Measurements from ENCODE around the gene TLR10. TPM values are rescaled to one million over a fixed set of nuclear protein-coding genes. Genes with fewer than 3 reads are reported as not detected.

The TLR10 gene, protein sequence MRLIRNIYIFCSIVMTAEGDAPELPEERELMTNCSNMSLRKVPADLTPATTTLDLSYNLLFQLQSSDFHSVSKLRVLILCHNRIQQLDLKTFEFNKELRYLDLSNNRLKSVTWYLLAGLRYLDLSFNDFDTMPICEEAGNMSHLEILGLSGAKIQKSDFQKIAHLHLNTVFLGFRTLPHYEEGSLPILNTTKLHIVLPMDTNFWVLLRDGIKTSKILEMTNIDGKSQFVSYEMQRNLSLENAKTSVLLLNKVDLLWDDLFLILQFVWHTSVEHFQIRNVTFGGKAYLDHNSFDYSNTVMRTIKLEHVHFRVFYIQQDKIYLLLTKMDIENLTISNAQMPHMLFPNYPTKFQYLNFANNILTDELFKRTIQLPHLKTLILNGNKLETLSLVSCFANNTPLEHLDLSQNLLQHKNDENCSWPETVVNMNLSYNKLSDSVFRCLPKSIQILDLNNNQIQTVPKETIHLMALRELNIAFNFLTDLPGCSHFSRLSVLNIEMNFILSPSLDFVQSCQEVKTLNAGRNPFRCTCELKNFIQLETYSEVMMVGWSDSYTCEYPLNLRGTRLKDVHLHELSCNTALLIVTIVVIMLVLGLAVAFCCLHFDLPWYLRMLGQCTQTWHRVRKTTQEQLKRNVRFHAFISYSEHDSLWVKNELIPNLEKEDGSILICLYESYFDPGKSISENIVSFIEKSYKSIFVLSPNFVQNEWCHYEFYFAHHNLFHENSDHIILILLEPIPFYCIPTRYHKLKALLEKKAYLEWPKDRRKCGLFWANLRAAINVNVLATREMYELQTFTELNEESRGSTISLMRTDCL
- 10 to 100 TPM; 29.6 to 70.1 (median 42.0) TPM for total RNA-seq
- polyA plus RNA-seq: 10 to 100 TPM; 46.2 to 81.4 (median 68.1) TPM
- long read RNA-seq, donor 1, partial matches to known transcripts: 0 of 3 reads
- long read RNA-seq, donor 1, other reads (novel, unspliced or antisense): 0 of 3 reads
- long read RNA-seq, donor 2, partial matches to known transcripts: 0 of 7 reads
- long read RNA-seq, donor 2, other reads (novel, unspliced or antisense): 0 of 7 reads

DNA sequence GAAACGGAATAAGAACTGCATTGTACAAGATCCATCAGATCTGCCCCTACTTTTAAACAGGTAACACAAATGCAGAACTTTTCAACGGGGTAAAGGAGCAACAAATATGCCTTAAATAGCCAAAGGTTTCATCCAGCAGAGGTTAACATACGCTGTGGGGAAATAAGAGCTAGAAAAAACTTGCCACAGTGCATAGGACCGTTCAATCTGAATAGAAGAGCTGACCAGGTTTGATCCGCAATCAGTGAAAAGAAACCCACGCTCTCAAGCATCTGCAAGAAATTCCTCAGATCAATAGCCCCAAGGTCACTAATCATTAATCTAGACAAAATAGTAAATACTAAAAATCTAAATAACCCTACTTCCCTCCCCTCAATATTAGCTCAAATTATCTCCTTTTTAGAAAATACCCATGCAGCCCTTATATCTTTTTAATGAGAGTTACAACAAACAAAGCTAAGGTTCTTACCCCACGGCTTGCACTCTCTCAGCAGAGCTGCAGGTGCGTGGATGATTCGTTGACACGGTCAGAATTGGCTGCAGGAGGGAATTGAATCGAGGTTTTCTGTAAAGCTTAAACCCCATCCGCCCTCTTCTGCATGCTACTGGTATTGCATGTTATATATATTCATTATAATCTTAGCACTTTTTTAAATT is at the start of gene TLR10:
TSS of gene TLR10 (minus strand) at position 539 of the 657 bp plus-strand sequence. CDS start 7,400 bp downstream, outside the sequence.
- Histone ChIP-seq H3K27ac (peak within 1 kb of the TSS in 7 of 8 donors; percentile 10 to 90 (median 75)), H3K9me3 (peaks cover 0 to 6% (median 0%) of the 10 kb centered on the region in 8 donors), H3K27me3 (replicated peaks in 1 of 7) (no peaks in the 10 kb centered on the region), H3K4me3 (peak within 1 kb of the TSS; percentile 15 to 68 (median 39)), H3K36me3 (peaks cover 0 to 9% (median 0%) of the 10 kb centered on the region in 6 donors), H3K4me1 (peaks cover 0 to 83% (median 23%) of the 10 kb centered on the region in 6 donors)
- 29 to 33% (median 31%) methylated on average over 12 of the region's 12 CpGs for WGBS, 5 donors
- intact Hi-C loops (cut with DNase I; ENCODE audit: low total_unique reads): no loop called here
- no peak for DNase-seq
- TF ChIP-seq, protein P1, sequence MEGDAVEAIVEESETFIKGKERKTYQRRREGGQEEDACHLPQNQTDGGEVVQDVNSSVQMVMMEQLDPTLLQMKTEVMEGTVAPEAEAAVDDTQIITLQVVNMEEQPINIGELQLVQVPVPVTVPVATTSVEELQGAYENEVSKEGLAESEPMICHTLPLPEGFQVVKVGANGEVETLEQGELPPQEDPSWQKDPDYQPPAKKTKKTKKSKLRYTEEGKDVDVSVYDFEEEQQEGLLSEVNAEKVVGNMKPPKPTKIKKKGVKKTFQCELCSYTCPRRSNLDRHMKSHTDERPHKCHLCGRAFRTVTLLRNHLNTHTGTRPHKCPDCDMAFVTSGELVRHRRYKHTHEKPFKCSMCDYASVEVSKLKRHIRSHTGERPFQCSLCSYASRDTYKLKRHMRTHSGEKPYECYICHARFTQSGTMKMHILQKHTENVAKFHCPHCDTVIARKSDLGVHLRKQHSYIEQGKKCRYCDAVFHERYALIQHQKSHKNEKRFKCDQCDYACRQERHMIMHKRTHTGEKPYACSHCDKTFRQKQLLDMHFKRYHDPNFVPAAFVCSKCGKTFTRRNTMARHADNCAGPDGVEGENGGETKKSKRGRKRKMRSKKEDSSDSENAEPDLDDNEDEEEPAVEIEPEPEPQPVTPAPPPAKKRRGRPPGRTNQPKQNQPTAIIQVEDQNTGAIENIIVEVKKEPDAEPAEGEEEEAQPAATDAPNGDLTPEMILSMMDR (IDR thresholded peaks at IDR 0.05 in 8 of 11, conservative IDR thresholded peaks at IDR 0.05 in 3 of 11): peak; percentile 56 to 82 (median 74)
- peak in 1 of 3 donors; percentile 77 for TF ChIP-seq POLR2AphosphoS5 (IDR thresholded peaks at IDR 0.05)
- TF ChIP-seq POLR2A (IDR thresholded peaks at IDR 0.05): peak in 1 of 3 donors; percentile 39

DNA sequence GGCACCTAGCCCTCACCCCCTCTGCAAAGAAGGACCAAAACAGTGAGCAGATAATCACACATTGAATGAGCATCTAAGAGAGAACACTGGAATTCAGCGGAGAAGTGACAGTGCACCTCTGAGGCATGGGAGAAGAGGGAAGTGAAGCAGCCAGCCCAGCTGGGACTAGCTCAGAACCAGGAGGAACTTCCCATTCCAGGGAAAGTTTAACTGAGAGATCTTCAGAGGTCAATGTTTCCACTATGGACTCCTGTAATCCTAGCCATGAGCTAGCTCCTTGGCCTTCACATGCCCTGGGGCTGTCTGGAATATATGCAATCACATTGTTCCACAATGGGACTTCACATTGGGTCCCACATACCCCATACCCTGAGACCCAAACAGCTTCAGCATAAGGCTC is 49.4 kb upstream of the TLR10 start:
- peaks cover 0 to 38% (median 37%) of the 10 kb centered on the region in 8 donors for H3K9me3 ChIP-seq

DNA sequence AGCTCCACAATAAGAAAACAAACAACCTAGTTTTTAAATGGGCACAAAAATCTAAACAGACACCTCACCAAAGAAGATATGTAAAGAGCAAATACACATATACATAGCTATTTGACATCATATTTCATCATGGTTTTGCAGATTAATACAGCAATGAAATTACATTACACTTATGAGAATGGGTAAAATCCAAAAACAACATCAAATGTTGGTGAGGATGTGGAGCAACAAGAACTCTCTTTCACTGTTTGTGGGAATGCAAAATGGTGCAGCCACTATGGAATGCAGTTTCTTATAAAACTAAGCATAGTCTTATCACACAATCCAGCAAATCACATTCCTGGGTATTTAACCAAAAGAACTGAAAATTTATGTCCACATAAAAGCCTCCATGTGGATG is 48.9 kb upstream of the TLR10 start:
- no peak overlapping the region for H3K27ac ChIP-seq
- peaks cover 0 to 15% (median 0%) of the 10 kb centered on the region in 6 donors for H3K4me1 ChIP-seq
- H3K36me3 ChIP-seq: peaks cover 0 to 65% (median 11%) of the 10 kb centered on the region in 6 donors
- peaks cover 0 to 33% (median 31%) of the 10 kb centered on the region in 8 donors for H3K9me3 ChIP-seq
- no peaks in the 10 kb centered on the region for H3K27me3 ChIP-seq (replicated peaks in 1 of 7)
- no peak overlapping the region for H3K4me3 ChIP-seq
- no peak for DNase-seq
- intact Hi-C loops (cut with DNase I; ENCODE audit: low total_unique reads): no loop called here
- no peak for TF ChIP-seq POLR2AphosphoS5 (IDR thresholded peaks at IDR 0.05)
- TF ChIP-seq POLR2A (IDR thresholded peaks at IDR 0.05): no peak
- TF ChIP-seq, protein P1 (IDR thresholded peaks at IDR 0.05 in 8 of 11, conservative IDR thresholded peaks at IDR 0.05 in 3 of 11): no peak

More for the DNA sequence above, 49.4 kb upstream of the TLR10 start:
- H3K27ac ChIP-seq: no peak overlapping the region
- 83 to 96% (median 89%) methylated on average over 1 of the region's 1 CpG for WGBS, 5 donors
- intact Hi-C loops (cut with DNase I; ENCODE audit: low total_unique reads): no loop called here
- H3K4me3 ChIP-seq: no peak overlapping the region
- TF ChIP-seq POLR2A (IDR thresholded peaks at IDR 0.05): no peak
- TF ChIP-seq POLR2AphosphoS5 (IDR thresholded peaks at IDR 0.05): no peak
- TF ChIP-seq, protein P1 (IDR thresholded peaks at IDR 0.05 in 8 of 11, conservative IDR thresholded peaks at IDR 0.05 in 3 of 11): no peak
- no peaks in the 10 kb centered on the region for H3K27me3 ChIP-seq (replicated peaks in 1 of 7)
- no peak for DNase-seq
- H3K4me1 ChIP-seq: peaks cover 0 to 15% (median 0%) of the 10 kb centered on the region in 6 donors
- H3K36me3 ChIP-seq: peaks cover 0 to 60% (median 8%) of the 10 kb centered on the region in 6 donors
